GM12801 (cell line): Measurements from ENCODE around the gene RUBCNL.

Experiments used
- TF ChIP-seq, protein P1 (sequence below): IDR thresholded peaks from one replicate; pipeline ENCODE4 v1.5.1; 2011; ENCODE audit warnings: control low read depth; ENCODE audit not compliant: insufficient read length; ENCODE audit errors: extremely low read depth

Gene RUBCNL

DNA sequence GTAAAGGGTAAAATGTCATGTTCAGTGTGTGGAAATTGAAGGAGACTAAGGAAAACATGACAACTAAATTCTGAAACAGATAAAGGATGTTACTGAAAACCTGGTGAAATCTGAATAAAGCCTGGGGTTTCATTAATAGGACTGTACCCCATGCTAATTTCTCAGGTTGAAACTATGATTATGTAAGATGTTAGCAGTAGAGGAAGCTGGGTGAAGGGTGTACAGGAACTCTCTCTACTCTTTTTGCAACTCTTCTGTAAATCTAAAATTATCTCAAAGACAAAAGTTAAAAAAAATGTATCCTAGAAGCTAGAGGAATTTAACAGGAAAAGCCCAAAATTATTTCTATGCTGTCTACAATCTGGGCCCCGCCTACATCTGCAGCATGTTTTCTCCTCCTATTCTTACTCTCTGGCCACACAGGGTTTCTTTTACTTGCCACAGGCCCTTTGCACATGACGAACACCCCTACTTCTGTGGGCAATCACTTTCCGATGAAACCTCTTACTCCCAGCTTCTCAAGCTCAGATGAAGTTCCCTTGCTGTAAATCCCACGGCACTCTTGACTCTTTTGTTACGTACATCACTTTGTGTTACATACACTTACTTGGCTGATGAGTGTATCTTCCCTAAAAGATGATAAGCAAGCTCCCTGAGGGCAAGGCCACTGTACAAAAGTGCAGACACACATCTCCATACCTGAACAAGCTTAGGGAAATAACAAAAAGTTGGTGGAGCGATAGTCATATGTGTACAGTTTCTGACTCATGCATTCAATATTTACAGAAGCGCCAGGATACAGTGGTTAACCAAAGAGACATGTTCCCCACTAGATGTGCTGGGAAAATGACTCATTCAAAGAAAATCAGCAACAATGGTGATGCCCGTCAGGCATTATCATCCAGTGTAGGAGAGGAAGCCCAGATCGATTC is 32.6 kb downstream of the RUBCNL start:
- TF ChIP-seq, protein P1, sequence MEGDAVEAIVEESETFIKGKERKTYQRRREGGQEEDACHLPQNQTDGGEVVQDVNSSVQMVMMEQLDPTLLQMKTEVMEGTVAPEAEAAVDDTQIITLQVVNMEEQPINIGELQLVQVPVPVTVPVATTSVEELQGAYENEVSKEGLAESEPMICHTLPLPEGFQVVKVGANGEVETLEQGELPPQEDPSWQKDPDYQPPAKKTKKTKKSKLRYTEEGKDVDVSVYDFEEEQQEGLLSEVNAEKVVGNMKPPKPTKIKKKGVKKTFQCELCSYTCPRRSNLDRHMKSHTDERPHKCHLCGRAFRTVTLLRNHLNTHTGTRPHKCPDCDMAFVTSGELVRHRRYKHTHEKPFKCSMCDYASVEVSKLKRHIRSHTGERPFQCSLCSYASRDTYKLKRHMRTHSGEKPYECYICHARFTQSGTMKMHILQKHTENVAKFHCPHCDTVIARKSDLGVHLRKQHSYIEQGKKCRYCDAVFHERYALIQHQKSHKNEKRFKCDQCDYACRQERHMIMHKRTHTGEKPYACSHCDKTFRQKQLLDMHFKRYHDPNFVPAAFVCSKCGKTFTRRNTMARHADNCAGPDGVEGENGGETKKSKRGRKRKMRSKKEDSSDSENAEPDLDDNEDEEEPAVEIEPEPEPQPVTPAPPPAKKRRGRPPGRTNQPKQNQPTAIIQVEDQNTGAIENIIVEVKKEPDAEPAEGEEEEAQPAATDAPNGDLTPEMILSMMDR: no peak

DNA sequence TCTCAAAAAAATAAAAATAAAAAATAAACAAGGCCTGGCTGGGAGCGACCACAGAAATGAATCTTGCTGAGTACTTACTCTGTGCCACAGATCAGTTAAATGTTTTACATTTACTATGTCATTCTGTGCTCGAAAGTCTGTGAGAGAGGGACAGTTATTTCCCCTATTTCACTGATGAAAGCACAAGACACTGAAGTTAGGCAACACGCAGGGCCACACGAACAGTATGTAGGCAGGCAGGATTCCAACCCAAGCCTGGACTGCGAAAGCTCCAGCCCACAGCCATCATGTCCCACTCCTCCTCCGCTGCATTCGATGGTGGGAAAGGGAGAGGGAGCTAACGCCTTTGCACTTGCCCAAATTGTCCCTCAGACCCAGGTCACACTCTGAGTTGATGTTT is 34.2 kb downstream of the RUBCNL start:
- TF ChIP-seq, protein P1: no peak

DNA sequence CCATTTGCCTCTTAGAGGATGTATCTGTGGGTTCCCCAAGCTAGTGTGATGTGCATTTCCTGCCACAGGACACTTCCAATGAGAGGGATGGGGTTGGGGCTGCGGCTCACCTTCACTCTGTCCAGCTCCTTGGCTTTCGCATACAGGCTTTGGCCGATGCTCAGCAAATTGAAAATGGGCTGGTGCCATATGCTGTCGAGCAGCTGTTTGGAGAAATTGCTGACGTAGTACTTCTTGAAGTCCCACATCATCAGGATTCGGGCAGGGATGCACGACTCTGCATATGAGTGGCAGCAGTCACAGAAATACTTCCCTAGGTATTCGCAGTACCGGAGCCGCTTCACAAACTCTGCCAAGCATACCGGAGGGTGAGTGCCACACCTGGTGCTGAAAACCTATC is 37.0 kb downstream of the RUBCNL start:
- TF ChIP-seq, protein P1: no peak

DNA sequence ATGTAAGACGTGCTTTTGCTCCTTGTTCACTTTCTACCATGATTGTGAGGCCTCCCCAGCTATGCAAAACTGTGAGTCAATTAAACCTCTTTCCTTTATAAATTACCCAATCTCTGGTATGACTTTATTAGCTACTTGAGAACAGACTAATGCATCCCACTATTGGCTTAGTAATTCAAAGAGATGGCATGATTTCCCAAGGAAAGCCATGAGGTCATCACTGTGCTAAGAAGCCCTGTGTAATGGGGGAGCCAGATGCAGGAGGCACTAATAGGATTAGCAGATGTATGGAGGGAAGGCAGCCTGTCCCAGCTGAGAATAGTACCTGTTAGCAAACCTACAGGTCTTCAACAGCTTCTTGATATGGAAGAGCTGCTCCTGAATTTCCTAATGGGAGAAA is 38.1 kb downstream of the RUBCNL start:
- TF ChIP-seq, protein P1: no peak

DNA sequence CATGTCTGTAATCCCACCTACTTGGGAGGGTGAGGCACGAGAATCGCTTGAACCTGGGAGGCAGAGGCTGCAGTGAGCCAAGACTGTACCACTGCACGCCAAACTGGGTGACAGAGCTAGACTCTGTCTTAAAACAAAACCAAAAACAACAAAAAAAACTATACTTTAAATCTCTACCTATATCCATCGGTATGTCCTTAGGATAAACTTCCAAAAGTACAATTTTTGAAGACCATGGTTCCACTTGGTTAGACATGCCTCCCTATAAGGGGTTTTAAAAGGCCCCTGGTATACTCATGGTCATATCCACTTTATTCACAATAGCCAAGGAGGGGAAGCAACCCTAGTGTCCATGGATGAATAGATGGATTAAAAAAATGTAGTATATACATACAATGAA is 39.8 kb downstream of the RUBCNL start:
- TF ChIP-seq, protein P1: no peak

DNA sequence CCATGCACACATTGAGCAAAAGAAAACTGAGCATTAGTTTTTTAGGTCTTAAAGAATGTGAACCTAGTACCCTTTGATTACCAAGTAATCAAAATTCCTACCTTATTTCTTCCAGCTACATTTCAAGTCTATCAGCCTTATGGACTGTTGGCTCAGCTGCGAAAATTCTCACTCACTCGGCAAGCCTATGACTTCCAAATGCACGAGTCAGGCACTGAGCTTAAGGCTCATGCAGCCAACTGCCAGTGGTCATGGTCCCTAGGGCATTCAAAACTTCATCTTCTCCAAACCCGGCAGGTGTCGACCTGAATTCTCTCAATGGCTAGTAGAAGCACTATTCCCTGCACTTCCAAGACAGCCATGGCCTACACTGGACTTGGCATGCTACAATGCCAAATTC is 41.2 kb downstream of the RUBCNL start:
- TF ChIP-seq, protein P1: no peak

DNA sequence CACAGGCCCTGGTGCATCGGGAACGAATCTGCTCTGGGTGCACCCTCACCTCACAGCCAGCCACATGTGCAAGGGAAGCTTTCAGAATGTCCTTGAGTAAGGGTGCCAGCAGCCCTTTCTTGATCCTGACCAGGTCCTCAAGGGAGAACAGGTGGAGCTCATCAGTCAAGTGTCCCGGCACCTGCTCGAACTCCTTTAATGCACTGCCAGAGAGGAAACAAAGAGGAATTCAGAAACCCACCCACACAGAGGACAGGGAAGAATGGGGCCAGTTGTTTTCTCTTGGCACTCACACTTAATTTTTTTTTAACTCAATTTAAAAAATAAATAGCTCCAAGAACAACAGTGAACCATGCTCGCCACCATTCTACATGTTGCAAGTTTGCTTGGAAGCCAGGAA is 41.7 kb downstream of the RUBCNL start:
- TF ChIP-seq, protein P1: no peak
